Measurements from ENCODE around the gene B4GALT3.

Gene B4GALT3

GRCh38 chr1:161206411-161207140 is 29.3 kb upstream of the B4GALT3 start:
- DNase-seq (ENCODE audit: low read depth) = no peak

- peak; percentile 94 for DNase-seq (ENCODE audit: low read depth)
Observed at GRCh38 chr1:161201836-161202712, 24.8 kb upstream of the B4GALT3 start, which contains the start of gene NDUFS2. Gene NDUFS2 (plus strand): TSS chr1:161202367. CDS start chr1:161202386, 19 bp downstream.

- DNase-seq (ENCODE audit: low read depth) = no peak
Observed at GRCh38 chr1:161200992-161201835, 23.9 kb upstream of the B4GALT3 start.

- DNase-seq (ENCODE audit: low read depth) = no peak
Observed at GRCh38 chr1:161200421-161200991, 23.2 kb upstream of the B4GALT3 start.

GRCh38 chr1:161199506-161200139 is 22.3 kb upstream of the B4GALT3 start:
- no peak for DNase-seq (ENCODE audit: low read depth)

- no peak for DNase-seq (ENCODE audit: low read depth)
Observed at GRCh38 chr1:161198897-161199431, 21.7 kb upstream of the B4GALT3 start, which contains the start of gene ADAMTS4. Gene ADAMTS4 (minus strand): TSS chr1:161199054. CDS start chr1:161198627, 427 bp downstream.

- no peak for DNase-seq (ENCODE audit: low read depth)
Observed at GRCh38 chr1:161198194-161198896, 21.0 kb upstream of the B4GALT3 start.

- DNase-seq (ENCODE audit: low read depth) = no peak
Observed at GRCh38 chr1:161197560-161198193, 20.4 kb upstream of the B4GALT3 start.

GRCh38 chr1:161196521-161197451 is 19.5 kb upstream of the B4GALT3 start:
- DNase-seq (ENCODE audit: low read depth) = no peak

GRCh38 chr1:161196111-161196510 is 18.8 kb upstream of the B4GALT3 start:
- DNase-seq (ENCODE audit: low read depth) = no peak

GRCh38 chr1:161195171-161195570 is 17.9 kb upstream of the B4GALT3 start:
- DNase-seq (ENCODE audit: low read depth) = no peak

- no peak for DNase-seq (ENCODE audit: low read depth)
Observed at GRCh38 chr1:161193561-161194235, 16.4 kb upstream of the B4GALT3 start.

- DNase-seq (ENCODE audit: low read depth) = peak; percentile 52
Observed at GRCh38 chr1:161192476-161193465, 15.5 kb upstream of the B4GALT3 start.

- DNase-seq (ENCODE audit: low read depth) = no peak
Observed at GRCh38 chr1:161191971-161192370, 14.7 kb upstream of the B4GALT3 start.

- no peak for DNase-seq (ENCODE audit: low read depth)
Observed at GRCh38 chr1:161190962-161191521, 13.7 kb upstream of the B4GALT3 start.

GRCh38 chr1:161189036-161189435 is 11.7 kb upstream of the B4GALT3 start:
- DNase-seq (ENCODE audit: low read depth) = no peak
